Stimulated activated CD4-positive, alpha-beta T cell treated with anti-CD3 and anti-CD28 coated beads, TNF-alpha, amount 100 ng/mL, for 1 hour (primary cell): ENCODE results near the gene EEF1B2.
"Not testable (repeated sequence)": the region's sequence is repeated elsewhere in the genome, so short reads cannot be mapped to it uniquely, and the experiment has no call there.

ENCODE experiments used
- DNase-seq, 3 donors: peaks; one replicate each; pipeline ENCODE4 v3.0.0-alpha.2; 2020; ENCODE audit warnings: low read depth in 3 of 3, low spot score in 1 of 3

Gene EEF1B2

GRCh38 chr2:206163251-206163880 is 3.7 kb downstream of the EEF1B2 start:
- DNase-seq = no peak

GRCh38 chr2:206164261-206164862 is 4.7 kb downstream of the EEF1B2 start:
- DNase-seq = no peak

- not testable (repeated sequence) for DNase-seq
Measured at GRCh38 chr2:206168230-206168629, 8.5 kb downstream of the EEF1B2 start.

- not testable (repeated sequence) for DNase-seq
Measured at GRCh38 chr2:206171624-206172397, 12.1 kb downstream of the EEF1B2 start.

- no peak for DNase-seq
Measured at GRCh38 chr2:206173147-206173546, 13.5 kb downstream of the EEF1B2 start.

- DNase-seq = no peak
Measured at GRCh38 chr2:206176121-206176520, 16.4 kb downstream of the EEF1B2 start.

- DNase-seq = no peak
Measured at GRCh38 chr2:206176901-206177300, 17.2 kb downstream of the EEF1B2 start.

- not testable (repeated sequence) for DNase-seq
Measured at GRCh38 chr2:206181526-206181925, 21.8 kb downstream of the EEF1B2 start.

GRCh38 chr2:206189691-206190090 is 30.0 kb downstream of the EEF1B2 start:
- DNase-seq = no peak

GRCh38 chr2:206190111-206190510 is 30.4 kb downstream of the EEF1B2 start:
- no peak for DNase-seq

GRCh38 chr2:206190689-206191088 is 31.0 kb downstream of the EEF1B2 start:
- DNase-seq = no peak

GRCh38 chr2:206192157-206192556 is 32.5 kb downstream of the EEF1B2 start:
- no peak for DNase-seq

- no peak for DNase-seq
Measured at GRCh38 chr2:206193671-206194357, 34.1 kb downstream of the EEF1B2 start.

GRCh38 chr2:206198677-206199076 is 39.0 kb downstream of the EEF1B2 start:
- no peak for DNase-seq

- DNase-seq = no peak
Measured at GRCh38 chr2:206201075-206201848, 41.6 kb downstream of the EEF1B2 start.

GRCh38 chr2:206202446-206202845 is 42.8 kb downstream of the EEF1B2 start:
- DNase-seq = no peak

GRCh38 chr2:206203331-206203730 is 43.6 kb downstream of the EEF1B2 start:
- no peak for DNase-seq

- DNase-seq = no peak
Measured at GRCh38 chr2:206204710-206205109, 45.0 kb downstream of the EEF1B2 start.

GRCh38 chr2:206207316-206207715 is 47.6 kb downstream of the EEF1B2 start:
- not testable (repeated sequence) for DNase-seq

- DNase-seq = no peak
Measured at GRCh38 chr2:206208900-206209299, 49.2 kb downstream of the EEF1B2 start.
